Measurements from ENCODE around the gene SLC1A5. TPM values are rescaled to one million over a fixed set of nuclear protein-coding genes. Genes with fewer than 3 reads are reported as not detected.

The SLC1A5 gene
- total and polyA plus RNA-seq, 2 experiments from 2014 or later = 103 to 272 TPM

- TF ChIP-seq ZNF462 (CRISPR knock-in tag; IDR thresholded peaks at IDR 0.05) (no peak), STAT1 (IDR thresholded peaks at IDR 0.05; ENCODE audit: unreplicated experiment) (no peak), ETS1 (IDR thresholded peaks at IDR 0.05) (no peak), NANOG (IDR thresholded peaks at IDR 0.05; ENCODE audit: borderline replicate concordance) (no peak), JUNB (IDR thresholded peaks at IDR 0.05; ENCODE audit: unreplicated experiment) (no peak)
Measured at GRCh38 chr19:46818812-46819211, 30.4 kb upstream of the SLC1A5 start (continued).

GRCh38 chr19:46815833-46816627, 27.6 kb upstream of the SLC1A5 start:
- no peaks in the 10 kb centered on the region for H3K27me3 ChIP-seq (ENCODE audit: insufficient read depth)
- Mint-ChIP-seq H3K4me3 (no peak overlapping the region), H3K27me3 (ENCODE audit: insufficient read depth, low read depth, poor library complexity) (peaks cover 6% of the 10 kb centered on the region), H3K36me3 (ENCODE audit: low read depth) (no peaks in the 10 kb centered on the region), H3K4me1 (peaks cover 18% of the 10 kb centered on the region), H3K27ac (no peak overlapping the region), H3K9me3 (no peaks in the 10 kb centered on the region; the same call in 2 of the 3 replicates)
- H3K9me2 ChIP-seq (ENCODE audit: insufficient read depth) = no peaks in the 10 kb centered on the region
- no peak overlapping the region for H3K4me2 ChIP-seq
- H3K4me3 ChIP-seq = no peak overlapping the region
- no peak for ATAC-seq
- H3K4me1 ChIP-seq (ENCODE audit: insufficient read depth) = no peaks in the 10 kb centered on the region; the same call in 1 of the 2 replicates
- H3K36me3 ChIP-seq (ENCODE audit: insufficient read depth) = no peaks in the 10 kb centered on the region
- H3K79me2 ChIP-seq (replicated peaks; ENCODE audit: insufficient read depth) = no peaks in the 10 kb centered on the region
- H3F3A ChIP-seq (replicated peaks; ENCODE audit: low read depth) = no peaks in the 10 kb centered on the region
- H3K27ac ChIP-seq (ENCODE audit: low read depth) = no peak overlapping the region
- no peak for DNase-seq (ENCODE audit: low spot score)
- 0 out of 2 replicates have a peak overlapping the region, but pooled peaks have one; percentile 23 for H2AFZ ChIP-seq
- no peaks in the 10 kb centered on the region for H4K20me1 ChIP-seq (replicated peaks; ENCODE audit: insufficient read depth)
- TF ChIP-seq ZNF114 (CRISPR knock-in tag; IDR thresholded peaks at IDR 0.05) = no peak
